NB4 (cell line): ENCODE measurements around the gene KIF12.

ENCODE experiments used
- CTCF ChIP-seq: IDR thresholded peaks from one replicate; pipeline ENCODE4 v1.5.1; 2012; ENCODE audit warnings: low read depth, low read length
- MAX ChIP-seq: IDR thresholded peaks from 2 replicates; pipeline ENCODE4 v1.6.1; 2011; ENCODE audit warnings: low read depth, low read length
- MYC ChIP-seq: IDR thresholded peaks from 2 replicates; pipeline ENCODE4 v1.6.1; 2011; ENCODE audit warnings: low read depth, low read length
- POLR2A ChIP-seq: IDR thresholded peaks from 2 replicates; pipeline ENCODE4 v1.6.1; 2011; ENCODE audit warnings: mild to moderate bottlenecking; ENCODE audit not compliant: insufficient read length; ENCODE audit errors: extremely low read depth

GRCh38 chr9:114080195-114080772 is 18.8 kb downstream of the KIF12 start:
- no peak for TF ChIP-seq CTCF
- TF ChIP-seq MAX, result no peak
- no peak for TF ChIP-seq POLR2A
- TF ChIP-seq MYC, result no peak
